Transverse colon (tissue), 4 donors: ENCODE data around the gene LEFTY1. TPM values are rescaled to one million over a fixed set of nuclear protein-coding genes. Genes with fewer than 3 reads are reported as not detected.

Source experiments
- DNase-seq: peaks from one replicate; pipeline ENCODE4 v3.0.0-alpha.2; 2019
- H3K27ac ChIP-seq, 4 donors: fragments of 200-600 bp; sonication (generic); 2 replicates each; pipeline ENCODE4 v1.5.1; 2016 to 2018; ENCODE audit warnings: inconsistent platforms in 4 of 4
- H3K27me3 ChIP-seq: fragments of 200-600 bp; sonication (generic); 2 replicates; pipeline ENCODE4 v1.5.1; 2017; ENCODE audit warnings: inconsistent platforms
- H3K36me3 ChIP-seq, 4 donors: fragments of 200-600 bp; sonication (generic); 2 replicates each; pipeline ENCODE4 v1.5.1; 2017 to 2019; ENCODE audit warnings: inconsistent platforms in 4 of 4
- H3K4me1 ChIP-seq, 4 donors: fragments of 200-600 bp; sonication (generic); 2 replicates each; pipeline ENCODE4 v1.5.1; 2017 to 2020; ENCODE audit warnings: inconsistent platforms in 4 of 4
- H3K4me3 ChIP-seq, 4 donors: fragments of 200-600 bp; sonication (generic); 1 replicate in 1 of 4; 2 replicates in 3 of 4; pipeline versions ENCODE4 v1.5.1 to v1.6.1; 2017 to 2019; ENCODE audit warnings: inconsistent platforms in 4 of 4
- H3K9me3 ChIP-seq, 2 donors: fragments of 200-600 bp; sonication (generic); 2 replicates each; pipeline ENCODE4 v1.5.1; 2017 to 2019; ENCODE audit warnings: inconsistent platforms in 2 of 2
- EP300 ChIP-seq: sonication (generic); formaldehyde crosslinking; IDR thresholded peaks from one replicate; pipeline ENCODE4 v1.6.1; 2017; ENCODE audit warnings: antibody characterized with exemption, low read depth
- POLR2A ChIP-seq: fragments of 450-650 bp; IDR thresholded peaks from one replicate; pipeline ENCODE4 v1.6.1; 2016; ENCODE audit warnings: antibody characterized with exemption, mild to moderate bottlenecking, moderate library complexity
- POLR2AphosphoS5 ChIP-seq, 3 donors: sonication (generic); formaldehyde crosslinking; IDR thresholded peaks; one replicate each; pipeline ENCODE4 v1.6.1; 2016; ENCODE audit warnings: antibody characterized with exemption in 3 of 3
- WGBS, 2 donors: methylation state at CpG; one replicate each; pipeline ENCODE4 v1.1.5; 2018; ENCODE audit warnings: low coverage in 1 of 2; 5-methylcytosine and 5-hydroxymethylcytosine counted together
- in situ Hi-C, 4 donors: fragments of 200-750 bp; cut with MboI; loops; one replicate each; pipeline versions ENCODE4 v1.15.0 to v1.15.1; 2017; ENCODE audit warnings: low sequenced_read_pairs in 3 of 4, low pct_ligation_motif_present in 1 of 4, low pct_unique_long_range_greater_than_20kb in 1 of 4
- intact Hi-C: fragments of 100-400 bp; cut with DNase I; formaldehyde crosslinking; loops from one replicate; pipeline ENCODE4 v1.15.1; 2023; ENCODE audit warnings: low total_unique reads
- total RNA-seq, 4 donors: library from RNA; depleted of rRNA; stranded (reverse); fragments of >200 nt; gene quantifications; one replicate each; pipeline ENCODE4 v1.1.0, GENCODE V29; 2016
- TF ChIP-seq, protein P1 (sequence below), 5 experiments: fragments of 200-600 bp in 3 of 5; fragments of 450-650 bp in 2 of 5; sonication (generic) in 3 of 5; IDR thresholded peaks; 1 replicate in 2 of 5; 2 replicates in 3 of 5; pipeline ENCODE4 v1.5.1; 2016 to 2017; ENCODE audit warnings: antibody characterized with exemption in 5 of 5, inconsistent platforms in 3 of 5, mild to moderate bottlenecking in 2 of 5, moderate library complexity in 1 of 5

LEFTY1 gene
- total RNA-seq, 4 donors from 2014 or later = 86.0 to 320 (median 214) TPM

DNA sequence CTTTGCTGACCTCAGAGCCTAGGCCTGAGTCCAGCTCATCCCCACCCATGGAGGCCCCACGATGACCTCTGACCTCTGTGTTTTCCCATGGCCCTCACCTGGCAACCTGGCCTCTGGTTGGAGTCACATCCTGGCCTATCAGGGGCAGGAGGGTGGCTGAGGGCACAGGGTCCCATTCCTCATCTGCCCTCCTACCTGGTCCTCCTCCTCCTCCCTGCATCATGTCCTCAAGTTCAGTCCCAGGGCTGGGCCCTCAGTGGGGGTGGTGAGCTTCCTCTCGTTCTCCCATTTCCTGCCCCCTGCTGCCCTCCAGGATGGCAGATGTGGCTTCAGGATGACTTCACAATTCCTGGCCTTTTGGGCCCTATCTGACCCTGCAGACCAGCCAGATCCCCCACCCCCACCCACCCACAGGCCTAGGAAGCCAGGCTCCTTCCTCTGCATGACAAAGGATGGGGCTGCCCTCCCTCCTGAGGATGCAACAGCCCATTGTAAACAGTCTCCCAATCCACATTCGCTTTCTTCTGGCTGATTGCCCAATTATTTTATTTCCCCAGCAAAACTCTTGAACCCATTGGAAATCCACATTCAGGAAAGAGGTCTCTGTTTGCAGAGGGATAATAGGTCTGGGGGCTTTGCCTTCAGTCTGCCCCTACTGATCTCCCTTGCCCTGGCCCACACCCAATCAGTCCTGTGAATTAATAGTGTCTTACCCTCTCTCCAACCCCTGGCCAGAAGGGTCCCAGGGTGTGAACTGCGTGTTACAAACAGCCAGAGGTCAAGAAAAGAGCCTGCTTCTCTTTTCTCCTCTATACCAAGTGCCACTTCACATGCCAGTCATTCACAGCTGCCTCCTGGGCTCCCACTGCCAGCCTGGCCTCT is 10.3 kb upstream of the LEFTY1 start:
- Histone ChIP-seq H3K27me3 (no peaks in the 10 kb centered on the region), H3K36me3 (no peaks in the 10 kb centered on the region), H3K4me1 (peaks cover 10 to 19% (median 18%) of the 10 kb centered on the region in 4 donors), H3K9me3 (no peaks in the 10 kb centered on the region), H3K27ac (no peak overlapping the region), H3K4me3 (no peak overlapping the region)
- no peak for DNase-seq
- in situ Hi-C loops (no loop called here), intact Hi-C loops (no loop called here)
- TF ChIP-seq POLR2AphosphoS5 (IDR thresholded peaks at IDR 0.05) (no peak), EP300 (no peak), POLR2A (no peak)
- TF ChIP-seq, protein P1, sequence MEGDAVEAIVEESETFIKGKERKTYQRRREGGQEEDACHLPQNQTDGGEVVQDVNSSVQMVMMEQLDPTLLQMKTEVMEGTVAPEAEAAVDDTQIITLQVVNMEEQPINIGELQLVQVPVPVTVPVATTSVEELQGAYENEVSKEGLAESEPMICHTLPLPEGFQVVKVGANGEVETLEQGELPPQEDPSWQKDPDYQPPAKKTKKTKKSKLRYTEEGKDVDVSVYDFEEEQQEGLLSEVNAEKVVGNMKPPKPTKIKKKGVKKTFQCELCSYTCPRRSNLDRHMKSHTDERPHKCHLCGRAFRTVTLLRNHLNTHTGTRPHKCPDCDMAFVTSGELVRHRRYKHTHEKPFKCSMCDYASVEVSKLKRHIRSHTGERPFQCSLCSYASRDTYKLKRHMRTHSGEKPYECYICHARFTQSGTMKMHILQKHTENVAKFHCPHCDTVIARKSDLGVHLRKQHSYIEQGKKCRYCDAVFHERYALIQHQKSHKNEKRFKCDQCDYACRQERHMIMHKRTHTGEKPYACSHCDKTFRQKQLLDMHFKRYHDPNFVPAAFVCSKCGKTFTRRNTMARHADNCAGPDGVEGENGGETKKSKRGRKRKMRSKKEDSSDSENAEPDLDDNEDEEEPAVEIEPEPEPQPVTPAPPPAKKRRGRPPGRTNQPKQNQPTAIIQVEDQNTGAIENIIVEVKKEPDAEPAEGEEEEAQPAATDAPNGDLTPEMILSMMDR (IDR thresholded peaks at IDR 0.05) = no peak
- 69% methylated on average over 4 of the region's 4 CpGs; no CpG with 5 or more reads in 1 of the 2 donors for WGBS, 2 donors

DNA sequence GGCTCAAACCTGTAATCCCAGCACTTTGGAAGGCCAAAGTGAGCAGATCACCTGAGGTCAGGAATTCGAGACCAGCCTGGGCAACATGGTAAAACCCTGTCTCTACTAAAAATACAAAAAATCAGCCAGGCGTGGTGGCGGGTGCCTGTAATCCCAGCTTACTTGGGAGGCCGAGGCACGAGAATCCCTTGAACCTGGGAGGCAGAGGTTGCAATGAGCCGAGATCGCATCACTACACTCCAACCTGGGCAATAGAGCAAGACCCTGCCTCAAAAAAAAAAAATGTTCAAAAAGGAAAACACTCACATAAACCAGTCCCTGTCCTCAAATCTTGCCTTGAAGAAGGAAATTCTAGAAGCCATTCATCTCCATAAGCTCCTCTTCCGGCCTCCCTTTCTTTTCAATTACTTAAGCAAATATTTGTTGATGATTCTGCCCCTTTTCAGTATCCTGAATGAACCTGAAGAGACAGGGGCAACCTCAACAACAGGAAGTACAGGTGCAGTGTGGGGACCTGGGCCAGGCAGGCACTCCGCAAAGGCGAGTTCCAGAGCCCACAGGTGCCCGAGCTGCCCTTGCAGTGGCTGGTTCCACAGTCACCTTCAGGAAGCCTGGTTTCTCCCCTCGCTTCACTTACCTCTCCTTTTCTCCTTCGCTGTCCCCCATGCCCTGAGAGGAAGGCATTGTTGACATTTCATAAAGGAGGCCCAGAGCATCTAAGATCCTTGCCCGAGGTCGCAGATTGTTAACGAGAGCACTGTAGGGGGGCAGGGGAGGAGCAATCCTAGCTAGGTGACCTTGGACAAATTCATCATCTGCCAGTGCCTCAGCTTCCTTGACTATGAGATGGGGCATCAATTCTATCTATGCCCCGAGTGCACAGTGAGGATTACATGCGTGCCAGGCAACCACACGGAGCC is 8.9 kb upstream of the LEFTY1 start:
- no peaks in the 10 kb centered on the region for H3K36me3 ChIP-seq
- 61 to 65% methylated on average over 2 to 19 of the region's 19 CpGs for WGBS, 2 donors
- intact Hi-C loops (no loop called here), in situ Hi-C loops (no loop called here)
- DNase-seq = peak; percentile 41
- no peak overlapping the region for H3K4me3 ChIP-seq
- H3K4me1 ChIP-seq = peaks cover 10 to 21% (median 18%) of the 10 kb centered on the region in 4 donors
- TF ChIP-seq POLR2AphosphoS5 (IDR thresholded peaks at IDR 0.05) = no peak
- TF ChIP-seq, protein P1 (IDR thresholded peaks at IDR 0.05) = no peak
- no peak for TF ChIP-seq EP300
- TF ChIP-seq POLR2A = no peak
- no peaks in the 10 kb centered on the region for H3K9me3 ChIP-seq
- H3K27ac ChIP-seq = peak overlapping the region; percentile 78 to 79 (median 78)
- H3K27me3 ChIP-seq = no peaks in the 10 kb centered on the region

DNA sequence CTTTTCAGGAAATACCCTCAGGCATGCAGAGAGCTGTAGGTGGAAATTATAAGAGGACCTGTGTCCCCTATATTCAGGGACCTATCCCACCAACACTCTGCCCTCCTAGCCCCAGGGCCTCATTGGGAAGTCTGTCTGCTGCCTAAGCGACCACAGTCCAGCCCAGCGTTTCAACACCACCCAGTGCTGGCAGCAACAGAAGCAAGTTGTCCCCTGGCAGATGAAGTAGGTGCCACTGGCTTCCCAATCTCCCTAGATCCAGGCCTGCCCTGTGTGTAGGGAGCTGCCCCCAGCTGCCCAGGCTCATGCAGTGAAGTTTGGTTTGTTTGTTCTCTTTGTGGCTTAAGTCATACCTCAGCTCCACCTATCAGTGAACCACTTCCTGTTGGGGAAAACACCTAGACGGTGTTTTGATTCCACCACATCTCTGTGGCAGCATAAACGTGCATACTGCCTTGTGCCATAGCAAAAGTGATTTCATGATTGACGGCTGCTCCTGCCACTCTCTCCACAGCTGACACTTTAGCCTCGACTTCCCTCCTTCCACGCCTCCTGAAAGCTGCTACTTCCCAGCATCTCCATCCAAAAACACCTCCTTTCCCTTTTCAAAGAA is 8.1 kb upstream of the LEFTY1 start:
- TF ChIP-seq POLR2A = peak; percentile 66
- TF ChIP-seq EP300 = no peak
- TF ChIP-seq, protein P1 (IDR thresholded peaks at IDR 0.05) = no peak
- peak; percentile 52 to 83 (median 80) for TF ChIP-seq POLR2AphosphoS5 (IDR thresholded peaks at IDR 0.05)
- peak overlapping the region; percentile 78 to 79 (median 78) for H3K27ac ChIP-seq
- in situ Hi-C loops = no loop called here
- H3K4me1 ChIP-seq = peaks cover 10 to 26% (median 18%) of the 10 kb centered on the region in 4 donors
- H3K4me3 ChIP-seq = no peak overlapping the region
- H3K36me3 ChIP-seq = no peaks in the 10 kb centered on the region
- 10 to 31% methylated on average over 2 to 7 of the region's 7 CpGs for WGBS, 2 donors
- H3K9me3 ChIP-seq = no peaks in the 10 kb centered on the region
- no peaks in the 10 kb centered on the region for H3K27me3 ChIP-seq
- intact Hi-C loops = no loop called here
- peak; percentile 77 for DNase-seq
